Renal cortex interstitium (tissue), 15 donors: ENCODE data around the gene OR52R1. TPM values are rescaled to one million over a fixed set of nuclear protein-coding genes. Genes with fewer than 3 reads are reported as not detected.
A peak's percentile ranks its signal among the peaks of the same experiment; 100 is the strongest.
"Not testable (repeated sequence)": the region's sequence is repeated elsewhere in the genome, so short reads cannot be mapped to it uniquely, and the experiment has no call there.

Experiments
- DNase-seq, 11 donors: peaks; one replicate each; pipeline ENCODE4 v3.0.0-alpha.2; 2013; ENCODE audit warnings: low read depth in 9 of 11, low spot score in 4 of 11; ENCODE audit errors: extremely low read depth in 1 of 11
- long read RNA-seq, 16 experiments: transcript quantifications; one replicate each; lab custom pipeline, GENCODE V29; 2026
- polyA plus RNA-seq, 3 donors: library from polyadenylated mRNA; unstranded; fragments of 120-200 nt; gene quantifications; one replicate each; pipeline ENCODE4 v1.2.1, GENCODE V29; 2013; ENCODE audit not compliant: insufficient read length in 3 of 3

The OR52R1 gene
- polyA plus RNA-seq = not detected
- long read RNA-seq, donor 1 = 0 reads
- long read RNA-seq, donor 2 = 0 reads
- long read RNA-seq, donor 3 = 0 reads
- long read RNA-seq, donor 4 = 0 reads
- long read RNA-seq, donor 5 = 0 reads
- long read RNA-seq, donor 6 = 0 reads
- long read RNA-seq, donor 7 = 0 reads
- long read RNA-seq, donor 8 = 0 reads
- long read RNA-seq, donor 9, partial matches to known transcripts = 0 of 1 reads
- long read RNA-seq, donor 9, other reads (novel, unspliced or antisense) = 0 of 1 reads
- long read RNA-seq, donor 10 = 0 reads
- long read RNA-seq, donor 11, partial matches to known transcripts = 0 of 1 reads
- long read RNA-seq, donor 11, other reads (novel, unspliced or antisense) = 0 of 1 reads
- long read RNA-seq, donor 12 = 0 reads
- long read RNA-seq, donor 13 = 0 reads
- long read RNA-seq, donor 14 = 0 reads
- long read RNA-seq, donor 15 = 0 reads
- long read RNA-seq, donor 16 = 0 reads

GRCh38 chr11:4804280-4804679, at the start of gene OR52R1:
Gene OR52R1, minus strand, starts transcription at chr11:4804380. Its CDS starts 0 bp downstream, at chr11:4804380.
- no peak for DNase-seq

GRCh38 chr11:4851033-4851432, 46.9 kb upstream of the OR52R1 start:
- no peak for DNase-seq

DNA sequence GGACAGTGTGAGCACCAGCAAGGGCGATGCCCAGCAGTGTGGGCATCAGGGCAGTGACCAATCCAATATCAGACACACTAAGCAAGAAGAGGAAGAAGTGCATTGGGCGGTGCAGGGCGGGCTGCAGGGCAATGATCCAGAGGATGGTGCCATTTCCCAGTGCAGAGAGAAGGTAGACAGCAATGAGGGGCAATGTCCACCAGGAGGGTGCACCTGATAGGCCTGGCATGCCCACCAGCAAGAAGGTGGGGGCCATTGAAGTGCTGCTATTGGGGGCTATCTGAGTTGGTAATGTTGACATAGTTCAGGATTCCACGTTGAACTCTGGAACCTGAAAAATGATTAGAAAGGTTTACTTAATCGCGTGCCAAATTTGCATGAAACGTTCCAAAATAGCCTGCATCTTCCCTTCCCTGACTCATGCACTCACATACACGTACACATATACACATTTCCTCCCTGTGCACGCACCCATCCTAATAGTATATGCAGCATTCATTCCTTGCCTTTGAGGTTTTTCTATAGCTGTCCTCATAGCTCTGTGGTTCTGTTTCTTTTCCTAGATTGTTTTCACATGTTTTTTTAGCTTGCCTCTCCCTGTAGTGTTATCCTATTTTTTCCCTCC, 44.8 kb upstream of the OR52R1 start, which contains the start of gene OR51S1:
Gene OR51S1, minus strand, starts transcription at position 301 of the 625 bp plus-strand sequence. Its CDS starts 0 bp downstream, at position 301.
- no peak for DNase-seq

DNA sequence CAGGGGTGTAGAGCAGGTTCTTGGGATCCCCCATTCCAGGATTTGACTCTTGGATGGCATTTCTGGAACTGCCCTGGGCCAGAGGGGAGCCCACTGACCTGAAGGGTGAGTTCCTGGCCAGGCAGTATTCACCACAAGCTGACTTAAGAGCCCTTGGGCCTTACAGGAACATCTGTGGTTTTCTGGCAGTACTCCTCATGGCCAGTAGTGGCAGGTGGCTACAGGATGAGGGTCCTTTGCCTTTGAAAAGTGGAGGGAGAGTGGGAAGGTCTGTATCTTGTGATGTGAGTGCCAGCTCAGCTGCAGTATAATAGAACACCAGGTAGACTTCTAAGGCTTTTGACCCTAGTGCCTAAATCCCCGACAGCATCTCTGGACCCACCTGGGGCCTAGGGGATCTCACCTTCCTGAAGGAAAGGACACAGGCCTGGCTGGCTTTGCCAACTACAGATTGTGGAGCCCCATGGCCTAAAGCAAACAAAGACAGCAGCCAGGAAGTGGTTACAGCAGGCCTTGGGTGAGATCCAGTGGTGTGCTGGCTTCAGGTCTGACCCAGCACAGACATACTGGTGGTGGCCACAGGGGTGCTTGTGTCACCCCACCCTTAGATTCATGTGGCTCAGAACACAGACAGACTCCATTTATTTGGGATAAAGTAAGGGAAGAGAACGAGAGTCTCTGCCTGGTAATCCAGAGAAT, 35.8 kb upstream of the OR52R1 start:
- no peak for DNase-seq

DNA sequence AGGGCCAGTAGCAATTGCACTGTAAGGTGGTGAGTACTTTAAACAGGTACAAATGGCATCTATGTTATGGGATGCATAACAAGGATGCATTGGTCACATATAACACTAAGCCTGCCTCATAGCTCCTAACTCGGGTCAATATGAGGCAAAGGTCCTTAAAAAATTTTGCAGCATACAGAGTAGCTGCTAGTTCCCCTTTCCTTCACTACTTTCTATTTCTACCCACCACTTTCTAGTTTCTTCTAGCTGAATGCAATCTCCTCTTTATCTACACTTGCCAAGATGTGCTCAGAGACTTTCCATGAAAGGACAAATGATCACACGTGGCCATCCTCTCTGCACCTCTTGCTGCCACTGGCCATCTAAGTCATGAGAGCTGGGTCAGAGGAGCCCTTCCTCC, 26.7 kb upstream of the OR52R1 start:
- no peak for DNase-seq

GRCh38 chr11:4830346-4830745, 26.2 kb upstream of the OR52R1 start:
- peak in 7 of 11 donors; percentile 13 to 43 (median 30) for DNase-seq

DNA sequence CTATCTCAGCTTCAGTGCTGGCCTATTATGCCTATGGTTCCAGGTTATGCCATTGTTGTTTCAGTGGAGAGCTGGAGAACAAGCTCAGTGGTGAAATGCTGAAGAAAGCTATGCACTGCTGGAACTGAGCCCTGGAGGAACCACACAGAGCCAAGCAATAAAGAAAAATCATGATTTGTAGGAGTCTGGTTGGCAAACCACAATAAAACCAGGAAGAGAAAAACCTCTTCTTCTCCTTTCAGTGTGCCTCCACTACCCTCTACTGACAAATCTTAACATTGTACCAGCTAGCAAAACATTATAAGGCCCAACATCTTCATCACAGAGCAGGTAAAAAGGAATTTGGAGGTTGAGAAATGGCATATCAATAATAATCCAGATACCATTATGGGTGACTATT, 22.2 kb upstream of the OR52R1 start:
- peak in 7 of 11 donors; percentile 8 to 34 (median 12) for DNase-seq

GRCh38 chr11:4825132-4825531, 21.0 kb upstream of the OR52R1 start:
- DNase-seq = no peak

DNA sequence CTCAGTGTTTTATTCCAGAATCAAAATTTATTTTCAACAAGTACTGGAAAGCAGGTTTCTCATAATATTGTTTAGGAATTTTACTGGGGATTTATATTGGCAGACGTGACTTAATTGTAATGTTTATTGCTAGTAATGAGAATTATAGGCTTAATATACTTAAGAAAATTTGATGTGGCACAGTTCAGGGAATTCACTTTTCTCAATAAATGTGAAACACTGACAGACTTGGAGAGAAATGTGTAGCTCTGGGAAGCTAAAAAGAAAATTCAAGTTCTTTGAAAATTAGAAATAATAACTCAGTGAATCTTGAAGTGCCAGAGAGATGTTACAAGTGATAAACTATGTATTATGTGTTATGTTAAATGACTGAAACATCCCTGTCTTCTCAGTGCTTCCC, 16.8 kb upstream of the OR52R1 start, which contains the start of gene OR51F2:
Gene OR51F2, plus strand, starts transcription at position 301 of the 400 bp plus-strand sequence. CDS start 101 bp downstream, outside the sequence.
- DNase-seq = no peak

DNA sequence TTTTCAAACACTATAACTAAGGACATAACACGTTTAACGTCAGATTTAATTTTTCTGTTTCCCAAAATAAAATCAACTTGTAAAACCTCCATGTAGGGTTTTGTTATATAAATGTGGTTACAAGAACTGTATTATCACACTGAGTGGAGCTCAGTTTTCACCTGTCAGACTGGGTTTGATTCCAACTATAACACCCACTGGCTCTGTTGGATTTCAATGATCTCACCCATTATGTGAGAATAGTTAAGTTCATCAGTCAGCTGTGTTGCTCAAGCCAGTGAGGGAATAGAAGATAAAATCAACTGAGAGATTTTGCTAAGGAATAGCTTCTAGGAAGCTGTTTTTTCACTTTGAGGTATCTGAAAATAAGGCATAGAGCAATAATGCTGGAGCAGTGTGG, 5.1 kb upstream of the OR52R1 start:
- DNase-seq = no peak

DNA sequence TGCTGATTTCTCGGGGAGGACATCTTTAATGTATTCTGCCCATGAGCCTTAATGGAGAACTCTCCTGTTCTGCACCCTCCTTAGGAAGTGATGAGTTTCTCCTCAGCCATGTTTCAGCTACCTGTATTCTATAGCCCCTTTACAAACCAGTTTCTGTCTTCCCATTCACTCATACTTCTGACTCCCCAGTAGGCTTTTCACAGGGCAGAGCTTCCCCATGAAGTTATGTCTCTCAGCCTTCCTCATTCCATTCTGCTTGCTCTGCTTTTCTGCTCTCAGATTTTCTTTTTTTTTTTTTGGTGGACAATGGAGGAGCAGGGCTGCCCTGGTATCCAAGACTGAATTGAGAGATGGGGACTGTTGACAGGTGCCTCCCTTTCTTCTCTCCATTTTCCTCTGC, 4.3 kb upstream of the OR52R1 start:
- DNase-seq = no peak

DNA sequence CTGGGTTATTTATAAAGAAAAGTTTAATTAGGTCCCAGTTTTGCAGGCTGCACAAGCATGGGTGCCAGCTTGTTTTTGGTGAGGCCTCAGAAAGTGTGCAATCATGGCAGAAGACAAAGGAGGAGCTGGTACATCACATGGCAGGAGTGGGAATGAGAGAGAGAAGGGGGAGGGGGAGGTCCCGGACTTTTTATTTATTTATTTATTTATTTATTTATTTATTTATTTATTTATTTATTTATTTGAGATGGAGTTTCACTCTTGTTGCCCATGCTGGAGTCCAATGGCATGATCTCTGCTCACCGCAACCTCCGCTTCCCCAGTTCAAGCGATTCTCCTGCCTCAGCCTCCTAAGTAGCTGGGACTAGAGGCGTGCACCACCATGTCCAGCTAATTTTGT, 2.9 kb downstream of the OR52R1 start:
- DNase-seq = not testable (repeated sequence)

DNA sequence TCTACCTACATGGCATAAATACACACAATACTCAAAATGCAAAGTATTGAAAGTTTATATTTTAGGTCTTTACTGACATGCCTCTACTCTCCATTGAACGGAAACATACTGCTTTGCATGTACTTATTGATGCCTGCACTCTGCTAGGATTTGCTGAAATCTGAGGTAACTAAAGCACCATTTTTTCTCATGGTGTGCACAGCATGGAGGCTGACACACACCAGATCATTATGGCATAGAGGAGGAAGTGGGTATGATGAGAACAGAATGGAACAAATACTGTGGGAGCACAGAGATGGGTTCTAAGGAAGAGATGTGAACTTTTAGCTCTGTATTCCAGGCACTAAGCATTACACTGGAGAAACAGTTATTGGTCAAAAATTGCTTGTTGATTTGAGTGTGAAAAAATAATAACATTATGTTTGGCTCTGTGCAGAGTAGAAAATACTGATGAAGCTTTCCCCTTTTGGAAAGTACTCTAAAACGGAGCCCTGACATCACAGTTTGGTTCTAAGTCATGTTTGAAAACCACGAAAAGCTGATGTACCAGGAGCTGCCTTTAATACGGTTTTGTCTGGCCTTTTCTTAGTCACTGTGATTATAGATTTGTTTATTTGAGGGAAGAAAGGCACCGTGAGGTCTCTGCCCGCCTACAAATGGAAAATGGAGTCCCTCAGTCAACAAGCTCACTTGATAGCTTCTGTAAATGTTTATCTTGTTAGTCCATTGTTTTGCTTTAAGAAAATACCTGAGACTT, 5.6 kb downstream of the OR52R1 start:
- no peak for DNase-seq

GRCh38 chr11:4797206-4797605, 7.0 kb downstream of the OR52R1 start:
- DNase-seq = no peak

DNA sequence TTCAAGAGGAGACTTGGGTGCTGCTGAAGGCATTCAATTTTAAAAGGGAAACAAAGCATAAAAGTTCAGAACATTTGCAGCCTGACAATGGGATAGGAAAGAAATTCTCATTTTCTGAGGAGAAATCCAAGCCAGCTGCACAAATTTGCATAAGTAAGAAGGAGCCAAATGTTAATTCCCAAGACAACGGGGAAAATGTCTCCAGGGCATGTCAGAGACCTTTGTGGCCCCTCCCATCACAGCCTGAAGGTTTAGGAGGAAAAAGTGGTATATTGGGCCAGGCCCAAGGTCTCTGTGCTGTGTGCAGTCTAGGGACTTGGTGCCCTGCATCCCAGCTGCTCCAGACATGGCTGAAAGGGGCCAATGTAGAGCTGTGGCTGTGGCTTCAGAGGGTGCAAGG, 21.7 kb downstream of the OR52R1 start:
- no peak for DNase-seq

DNA sequence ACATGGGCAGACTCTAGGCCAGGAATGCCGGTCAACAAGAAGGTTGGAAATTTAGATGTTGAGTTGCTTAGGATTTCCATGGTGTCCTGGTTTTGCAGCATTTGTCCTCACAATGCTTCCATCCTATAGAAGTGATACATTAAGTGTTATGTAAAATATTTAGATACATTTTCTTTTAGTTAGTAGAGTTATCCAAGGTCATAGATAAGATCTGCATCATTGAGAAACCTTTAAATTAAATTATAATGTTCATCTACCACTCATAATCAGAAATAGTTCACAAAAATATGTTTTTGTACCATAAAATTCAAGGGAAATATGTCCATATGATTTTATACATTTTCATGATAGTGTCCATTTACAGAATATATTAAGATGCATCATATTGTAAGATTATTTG, 34.3 kb downstream of the OR52R1 start, which contains the start of gene OR51F1:
Gene OR51F1, minus strand, starts transcription at position 101 of the 400 bp plus-strand sequence. Its CDS starts 0 bp downstream, at position 101.
- no peak for DNase-seq

DNA sequence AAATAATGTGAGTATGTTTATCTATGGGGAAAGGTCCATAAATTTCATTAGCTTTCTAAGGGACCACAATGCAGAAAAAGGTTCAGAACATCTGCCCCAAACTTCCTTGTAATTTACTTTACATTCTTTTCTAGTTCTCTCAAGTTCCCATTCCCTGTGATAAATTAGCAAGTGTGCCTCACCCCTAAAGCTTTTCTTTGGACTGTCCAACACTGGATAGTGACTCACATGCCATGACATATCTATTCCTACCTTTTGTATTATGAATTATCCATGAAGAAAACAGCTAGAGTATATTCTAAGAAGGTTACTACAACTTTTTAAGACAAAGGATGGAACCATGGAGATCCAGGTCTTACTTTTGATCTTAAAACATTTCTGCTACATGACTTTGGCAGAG, 36.1 kb downstream of the OR52R1 start:
- no peak for DNase-seq

DNA sequence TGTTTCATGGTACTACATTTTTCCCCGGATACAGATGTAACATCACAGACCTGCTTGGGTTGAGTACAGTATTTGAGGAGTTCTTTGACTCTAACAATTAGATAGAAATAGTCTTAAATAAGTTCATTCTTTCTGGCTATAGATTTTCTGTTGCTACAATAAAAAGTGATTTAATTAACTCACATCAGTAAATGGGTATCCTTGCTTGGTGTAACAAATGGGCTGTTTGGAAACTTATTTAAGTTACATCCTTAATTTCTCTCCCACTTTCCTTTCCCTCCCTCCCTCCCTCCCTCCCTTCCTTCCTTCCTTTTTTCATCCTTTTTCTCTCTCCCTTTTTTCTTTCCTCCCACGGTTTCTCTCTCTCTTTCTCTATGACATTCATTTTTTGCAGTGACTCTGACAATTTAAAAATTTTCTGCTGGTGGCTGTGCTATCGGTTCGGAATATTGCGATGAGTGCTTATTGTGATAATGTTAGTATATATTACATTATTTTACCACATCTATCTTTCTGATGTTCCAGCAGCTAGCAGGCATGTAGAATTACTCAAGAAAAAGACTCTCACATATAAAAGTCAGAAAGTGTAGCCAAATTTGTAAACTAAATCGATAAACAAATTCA, 37.6 kb downstream of the OR52R1 start:
- no peak for DNase-seq
